WI38 (cell line): ENCODE measurements around the gene GPRIN1.

Experiments
- H3K4me3 ChIP-seq: 2 replicates; pipeline ENCODE4 v1.5.1; 2011; ENCODE audit warnings: low read depth, mild to moderate bottlenecking, control low read depth, low read length
- TF ChIP-seq, protein P1 (sequence below): IDR thresholded peaks from 2 replicates; pipeline ENCODE4 v1.5.1; 2012; ENCODE audit warnings: low read depth, mild to moderate bottlenecking, control low read depth, low read length

GPRIN1 gene

GRCh38 chr5:176547802-176548201, 62.2 kb downstream of the GPRIN1 start:
- TF ChIP-seq, protein P1, sequence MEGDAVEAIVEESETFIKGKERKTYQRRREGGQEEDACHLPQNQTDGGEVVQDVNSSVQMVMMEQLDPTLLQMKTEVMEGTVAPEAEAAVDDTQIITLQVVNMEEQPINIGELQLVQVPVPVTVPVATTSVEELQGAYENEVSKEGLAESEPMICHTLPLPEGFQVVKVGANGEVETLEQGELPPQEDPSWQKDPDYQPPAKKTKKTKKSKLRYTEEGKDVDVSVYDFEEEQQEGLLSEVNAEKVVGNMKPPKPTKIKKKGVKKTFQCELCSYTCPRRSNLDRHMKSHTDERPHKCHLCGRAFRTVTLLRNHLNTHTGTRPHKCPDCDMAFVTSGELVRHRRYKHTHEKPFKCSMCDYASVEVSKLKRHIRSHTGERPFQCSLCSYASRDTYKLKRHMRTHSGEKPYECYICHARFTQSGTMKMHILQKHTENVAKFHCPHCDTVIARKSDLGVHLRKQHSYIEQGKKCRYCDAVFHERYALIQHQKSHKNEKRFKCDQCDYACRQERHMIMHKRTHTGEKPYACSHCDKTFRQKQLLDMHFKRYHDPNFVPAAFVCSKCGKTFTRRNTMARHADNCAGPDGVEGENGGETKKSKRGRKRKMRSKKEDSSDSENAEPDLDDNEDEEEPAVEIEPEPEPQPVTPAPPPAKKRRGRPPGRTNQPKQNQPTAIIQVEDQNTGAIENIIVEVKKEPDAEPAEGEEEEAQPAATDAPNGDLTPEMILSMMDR = no peak
- no peak overlapping the region for H3K4me3 ChIP-seq
